Caco-2 (cell line): Measurements from ENCODE around the gene CES4A. TPM values are rescaled to one million over a fixed set of nuclear protein-coding genes. Genes with fewer than 3 reads are reported as not detected.
A peak's percentile ranks its signal among the peaks of the same experiment; 100 is the strongest.
"Not testable (repeated sequence)": the region's sequence is repeated elsewhere in the genome, so short reads cannot be mapped to it uniquely, and the experiment has no call there.

Experiments
- BruUV-seq: library from RNA; stranded (reverse); fragments of 400-500 nt; replicated peaks from 2 replicates; lab custom pipeline; 2021; lab: Mats Ljungman, UMichigan
- CTCF ChIA-PET: fragments of 300-600 bp; sonication (Branson Sonifier 250); formaldehyde crosslinking; loops from one replicate; lab custom pipeline; 2022; ENCODE audit warnings: antibody characterized with exemption; lab: Charles Lee
- POLR2A ChIA-PET: fragments of 300-600 bp; sonication (Branson Sonifier 250); formaldehyde crosslinking; loops from one replicate; lab custom pipeline; 2022; ENCODE audit warnings: antibody characterized with exemption; lab: Charles Lee
- DNase-seq, 2 experiments: peaks; one replicate each; pipeline versions ENCODE4 v3.0.0 to v3.0.0-alpha.2; 2020 to 2022
- H3K27me3 ChIP-seq: replicated peaks from 2 replicates; pipeline ENCODE4 v1.6.0; 2011; ENCODE audit warnings: low read length; ENCODE audit not compliant: control insufficient read depth, insufficient read depth
- H3K36me3 ChIP-seq: 2 replicates; pipeline ENCODE4 v1.5.1; 2011; ENCODE audit warnings: low read length; ENCODE audit not compliant: control insufficient read depth, insufficient read depth
- H3K4me1 ChIP-seq: fragments of 250-450 bp; sonication (Bioruptor Pico); 2 replicates; pipeline ENCODE4 v1.5.1; 2020; ENCODE audit warnings: mild to moderate bottlenecking
- H3K4me3 ChIP-seq: 2 replicates; pipeline ENCODE4 v1.5.1; 2011; ENCODE audit warnings: low read depth, mild to moderate bottlenecking, control low read depth, low read length
- H3K9me3 ChIP-seq: fragments of 250-450 bp; sonication (Bioruptor Pico); 2 replicates; pipeline ENCODE4 v1.5.1; 2020; ENCODE audit warnings: mild to moderate bottlenecking, moderate library complexity
- H3K27ac Mint-ChIP-seq: one replicate; pipeline ENCODE4 v1.8.0; 2022; ENCODE audit warnings: mixed read lengths; ENCODE audit not compliant: unreplicated experiment
- H3K27me3 Mint-ChIP-seq: one replicate; pipeline ENCODE4 v1.8.0; 2022; ENCODE audit warnings: mixed read lengths; ENCODE audit not compliant: insufficient read depth, unreplicated experiment
- H3K36me3 Mint-ChIP-seq: one replicate; pipeline ENCODE4 v1.8.0; 2022; ENCODE audit warnings: mild to moderate bottlenecking, mixed read lengths; ENCODE audit not compliant: insufficient read depth, unreplicated experiment
- H3K4me1 Mint-ChIP-seq: one replicate; pipeline ENCODE4 v1.8.0; 2022; ENCODE audit warnings: low read depth, mixed read lengths; ENCODE audit not compliant: unreplicated experiment
- H3K4me3 Mint-ChIP-seq: one replicate; pipeline ENCODE4 v1.8.0; 2022; ENCODE audit warnings: mild to moderate bottlenecking, moderate library complexity, mixed read lengths; ENCODE audit not compliant: unreplicated experiment
- H3K9me3 Mint-ChIP-seq: one replicate; pipeline ENCODE4 v1.8.0; 2022; ENCODE audit warnings: mixed read lengths; ENCODE audit not compliant: unreplicated experiment
- CTCF ChIP-seq, 2 experiments: fragments of 200-600 bp in 1 of 2; IDR thresholded peaks; 1 replicate in 1 of 2; 2 replicates in 1 of 2; pipeline versions ENCODE4 v1.5.1 to v1.8.0; 2011 to 2022; ENCODE audit warnings: antibody characterized with exemption in 1 of 2, control low read depth in 1 of 2, inconsistent platforms in 1 of 2, low read depth in 1 of 2, low read length in 1 of 2, mild to moderate bottlenecking in 1 of 2, moderate library complexity in 1 of 2; ENCODE audit not compliant: insufficient read depth in 1 of 2, severe bottlenecking in 1 of 2, unreplicated experiment in 1 of 2
- intact Hi-C: fragments of 100-400 bp; cut with micrococcal nuclease; formaldehyde crosslinking; loops from one replicate; pipeline ENCODE4 v1.10.0; 2022; ENCODE audit not compliant: unreplicated experiment
- total RNA-seq: library from RNA; stranded (reverse); gene quantifications from 2 replicates; pipeline ENCODE4 v1.2.3, GENCODE V29; 2022

CES4A gene
- total RNA-seq, 1 experiment from 2014 or later: not detected

DNA sequence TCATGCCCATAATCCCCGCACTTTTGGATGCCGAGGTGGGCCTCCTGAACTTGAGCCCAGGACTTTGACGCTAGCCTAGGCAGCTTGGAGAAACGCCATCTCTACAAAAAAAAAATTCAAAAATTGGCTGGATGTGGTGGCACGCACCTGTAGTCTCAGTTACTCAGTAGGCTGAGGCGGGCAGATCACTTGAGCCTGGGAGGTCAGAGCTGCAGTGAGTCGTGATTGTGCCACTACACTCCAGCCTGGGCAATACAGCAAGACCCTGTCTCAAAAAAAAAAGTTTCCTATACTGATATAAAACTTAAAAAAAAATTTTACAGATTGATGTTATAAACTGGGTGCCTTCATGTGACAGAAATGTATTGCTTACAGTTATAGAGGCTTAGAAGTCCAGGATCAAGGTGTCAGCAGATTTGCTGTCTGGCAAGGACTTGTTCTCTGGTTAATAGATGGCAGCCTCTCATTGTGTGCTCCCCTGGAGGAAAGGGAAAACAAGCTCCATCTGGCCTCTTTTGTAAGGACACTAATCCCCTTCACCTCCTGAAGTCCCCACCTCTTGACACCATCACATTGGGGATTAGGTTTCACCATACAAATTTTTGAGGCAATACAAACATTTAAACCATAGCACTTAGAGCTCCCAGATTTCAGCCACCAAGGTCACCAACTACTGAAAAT is 35.8 kb upstream of the CES4A start:
- POLR2A ChIA-PET: no interaction called here
- TSS peak; percentile 53 for BruUV-seq
- Mint-ChIP-seq H3K9me3 (peaks cover 7% of the 10 kb centered on the region), H3K36me3 (no peaks in the 10 kb centered on the region), H3K27ac (peak overlapping the region; percentile 72), H3K4me1 (peaks cover 15% of the 10 kb centered on the region), H3K4me3 (no peak overlapping the region), H3K27me3 (no peaks in the 10 kb centered on the region)
- no peak for DNase-seq
- no peak for TF ChIP-seq CTCF (IDR thresholded peaks at IDR 0.05; ENCODE audit: insufficient read depth in 1 of 2, low read depth in 1 of 2, low read length in 1 of 2, severe bottlenecking in 1 of 2, unreplicated experiment in 1 of 2)
- intact Hi-C loops: no loop called here
- H3K27me3 ChIP-seq: no peaks in the 10 kb centered on the region
- H3K36me3 ChIP-seq: no peaks in the 10 kb centered on the region
- H3K4me3 ChIP-seq: no peak overlapping the region
- CTCF ChIA-PET: interaction anchor here (0.5 to 1.2 kb wide), 3 partner anchors 8 to 57 kb away, joined by 3 to 5 read pairs (median 3); partner anchors contain the start of gene CES3
- H3K9me3 ChIP-seq: no peaks in the 10 kb centered on the region
- H3K4me1 ChIP-seq: peaks cover 17% of the 10 kb centered on the region

GRCh38 chr16:66953462-66954096 is 34.8 kb upstream of the CES4A start:
- Mint-ChIP-seq H3K4me1 (peaks cover 15% of the 10 kb centered on the region), H3K36me3 (no peaks in the 10 kb centered on the region), H3K27me3 (no peaks in the 10 kb centered on the region), H3K4me3 (peak overlapping the region; percentile 50), H3K9me3 (peaks cover 7% of the 10 kb centered on the region), H3K27ac (peak overlapping the region; percentile 72)
- POLR2A ChIA-PET: interaction anchor here (0.6 kb wide), 1 partner anchor 225 kb away, joined by 5 read pairs; no protein-coding TSS in a partner anchor
- peak; percentile 44 to 73 for DNase-seq
- intact Hi-C loops: loop anchor here (1.0 to 2.0 kb wide), 5 partner anchors 24 to 232 kb away; partner anchors contain the start of gene B3GNT9
- no peaks in the 10 kb centered on the region for H3K9me3 ChIP-seq
- no peaks in the 10 kb centered on the region for H3K36me3 ChIP-seq
- BruUV-seq: no TSS peak
- H3K27me3 ChIP-seq: no peaks in the 10 kb centered on the region
- CTCF ChIA-PET: interaction anchor here (0.6 to 1.3 kb wide), 21 partner anchors 7 to 316 kb away, joined by 3 to 11 read pairs (median 3); partner anchors contain the start of genes CES3, CIAO2B, FBXL8 and NAE1
- no peak overlapping the region for H3K4me3 ChIP-seq
- TF ChIP-seq CTCF (IDR thresholded peaks at IDR 0.05; ENCODE audit: insufficient read depth in 1 of 2, low read depth in 1 of 2, low read length in 1 of 2, severe bottlenecking in 1 of 2, unreplicated experiment in 1 of 2): no peak
- H3K4me1 ChIP-seq: peaks cover 17% of the 10 kb centered on the region

DNA sequence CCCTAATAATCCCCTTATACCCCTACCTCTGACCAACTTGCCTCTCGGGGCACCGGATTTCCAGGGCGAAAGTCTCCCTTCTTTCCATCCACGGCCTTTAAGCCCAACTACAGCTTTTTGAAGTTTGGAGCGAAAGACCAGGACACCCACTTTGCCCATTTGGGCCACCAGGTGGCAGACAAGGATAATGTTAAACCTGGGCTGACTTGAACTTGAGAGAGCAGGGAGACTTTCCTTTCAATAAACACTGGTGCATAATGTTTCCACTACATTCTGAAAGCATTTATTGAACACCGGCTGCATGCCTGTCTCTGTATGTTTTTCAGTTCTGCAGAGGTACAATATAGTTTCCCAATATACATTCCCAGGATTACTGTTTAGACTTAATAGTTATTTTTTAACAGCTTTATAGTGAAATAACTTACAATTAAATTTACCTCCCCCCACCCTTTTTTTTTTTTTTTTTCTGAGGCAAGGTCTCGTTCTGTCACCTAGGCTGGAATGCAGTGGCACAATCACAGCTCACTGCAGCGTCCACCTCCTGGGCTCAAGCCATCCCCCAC is 34.2 kb upstream of the CES4A start:
- Histone ChIP-seq H3K9me3 (no peaks in the 10 kb centered on the region), H3K27me3 (no peaks in the 10 kb centered on the region), H3K4me1 (peaks cover 17% of the 10 kb centered on the region), H3K4me3 (no peak overlapping the region), H3K36me3 (no peaks in the 10 kb centered on the region)
- TF ChIP-seq CTCF (IDR thresholded peaks at IDR 0.05; ENCODE audit: insufficient read depth in 1 of 2, low read depth in 1 of 2, low read length in 1 of 2, severe bottlenecking in 1 of 2, unreplicated experiment in 1 of 2): peak; percentile 88 to 90
- Mint-ChIP-seq H3K9me3 (peaks cover 7% of the 10 kb centered on the region), H3K27me3 (no peaks in the 10 kb centered on the region), H3K4me3 (peak overlapping the region; percentile 50), H3K4me1 (peaks cover 15% of the 10 kb centered on the region), H3K27ac (peak overlapping the region; percentile 72), H3K36me3 (no peaks in the 10 kb centered on the region)
- peak; percentile 81 to 88 for DNase-seq
- ChIA-PET CTCF (interaction anchor here (0.6 to 1.3 kb wide), 21 partner anchors 10 to 560 kb away, joined by 3 to 11 read pairs (median 3); partner anchors contain the start of genes CIAO2B, FBXL8, NAE1 and TRADD), POLR2A (interaction anchor here (0.6 kb wide), 1 partner anchor 224 kb away, joined by 5 read pairs; no protein-coding TSS in a partner anchor)
- intact Hi-C loops: loop anchor here (1.0 to 2.0 kb wide), 5 partner anchors 23 to 231 kb away; partner anchors contain the start of gene B3GNT9
- BruUV-seq: no TSS peak

GRCh38 chr16:66955363-66956153 is 32.8 kb upstream of the CES4A start:
- H3K27me3 Mint-ChIP-seq, H3K36me3 Mint-ChIP-seq, H3K36me3 ChIP-seq, POLR2A ChIA-PET, DNase-seq, BruUV-seq, H3K4me3 ChIP-seq, H3K9me3 ChIP-seq, H3K9me3 Mint-ChIP-seq, H3K4me3 Mint-ChIP-seq, H3K27ac Mint-ChIP-seq, H3K27me3 ChIP-seq: not testable (repeated sequence)
- peaks cover 15% of the 10 kb centered on the region for H3K4me1 Mint-ChIP-seq
- CTCF ChIA-PET: interaction anchor here (0.6 to 1.6 kb wide), 2 partner anchors 230 to 291 kb away, joined by 3 to 5 read pairs; no protein-coding TSS in a partner anchor
- peaks cover 17% of the 10 kb centered on the region for H3K4me1 ChIP-seq
- intact Hi-C loops: loop anchor here (2.0 kb wide), 2 partner anchors 61 to 195 kb away; partner anchors contain the start of gene B3GNT9
